ENCODE results near the gene MAP6. TPM values are rescaled to one million over a fixed set of nuclear protein-coding genes. Genes with fewer than 3 reads are reported as not detected.

Gene MAP6
- total RNA-seq, 1 donor from 2014 or later, result 6.9 TPM

DNA sequence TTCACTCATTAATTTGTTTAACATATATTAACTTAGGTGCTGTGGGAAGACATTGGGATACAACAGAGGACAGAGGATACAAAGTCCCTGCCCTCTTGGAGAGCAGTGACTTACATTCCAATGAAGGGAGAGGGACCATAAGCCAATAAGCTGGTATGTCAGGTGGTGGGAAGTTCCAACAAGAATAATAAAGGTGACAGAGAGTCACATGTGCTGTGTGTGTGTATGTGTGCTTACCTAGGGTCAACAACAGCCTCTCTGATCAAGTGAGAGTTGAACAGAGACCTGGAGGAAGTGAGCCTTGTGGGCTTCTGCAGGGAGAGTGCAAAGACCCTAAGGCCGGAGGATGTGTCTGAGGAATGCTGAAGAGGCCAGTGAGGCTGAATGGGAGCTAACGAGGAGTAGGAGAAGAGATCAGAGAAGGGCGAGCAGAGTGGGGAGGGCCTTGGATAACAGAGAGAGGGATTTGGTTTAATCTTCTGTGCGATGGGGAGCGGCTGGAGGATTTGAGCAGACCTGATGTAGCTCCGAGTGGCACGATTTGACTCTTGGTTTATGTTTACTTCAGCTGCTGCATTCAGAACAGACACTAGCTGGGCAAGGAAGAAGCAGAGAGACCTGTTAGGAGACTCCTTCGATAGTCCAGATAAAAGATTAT, 35.3 kb downstream of the MAP6 start:
- H3K27ac ChIP-seq, result no peak overlapping the region
- DNase-seq (ENCODE audit: extremely low spot score in 2 of 2), result no peak
- TF ChIP-seq, protein P1, sequence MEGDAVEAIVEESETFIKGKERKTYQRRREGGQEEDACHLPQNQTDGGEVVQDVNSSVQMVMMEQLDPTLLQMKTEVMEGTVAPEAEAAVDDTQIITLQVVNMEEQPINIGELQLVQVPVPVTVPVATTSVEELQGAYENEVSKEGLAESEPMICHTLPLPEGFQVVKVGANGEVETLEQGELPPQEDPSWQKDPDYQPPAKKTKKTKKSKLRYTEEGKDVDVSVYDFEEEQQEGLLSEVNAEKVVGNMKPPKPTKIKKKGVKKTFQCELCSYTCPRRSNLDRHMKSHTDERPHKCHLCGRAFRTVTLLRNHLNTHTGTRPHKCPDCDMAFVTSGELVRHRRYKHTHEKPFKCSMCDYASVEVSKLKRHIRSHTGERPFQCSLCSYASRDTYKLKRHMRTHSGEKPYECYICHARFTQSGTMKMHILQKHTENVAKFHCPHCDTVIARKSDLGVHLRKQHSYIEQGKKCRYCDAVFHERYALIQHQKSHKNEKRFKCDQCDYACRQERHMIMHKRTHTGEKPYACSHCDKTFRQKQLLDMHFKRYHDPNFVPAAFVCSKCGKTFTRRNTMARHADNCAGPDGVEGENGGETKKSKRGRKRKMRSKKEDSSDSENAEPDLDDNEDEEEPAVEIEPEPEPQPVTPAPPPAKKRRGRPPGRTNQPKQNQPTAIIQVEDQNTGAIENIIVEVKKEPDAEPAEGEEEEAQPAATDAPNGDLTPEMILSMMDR (IDR thresholded peaks at IDR 0.05), result no peak
- no peak for TF ChIP-seq POLR2A (IDR thresholded peaks at IDR 0.05)
- no peaks in the 10 kb centered on the region for H3K4me1 ChIP-seq
- H3K9me3 ChIP-seq, result no peaks in the 10 kb centered on the region
- H3K27me3 ChIP-seq, result no peaks in the 10 kb centered on the region
- H3K36me3 ChIP-seq, result no peaks in the 10 kb centered on the region
- intact Hi-C loops (cut with DNase I), result no loop called here
- no peak overlapping the region for H3K4me3 ChIP-seq

GRCh38 chr11:75632962-75633361, 35.9 kb downstream of the MAP6 start:
- TF ChIP-seq POLR2A (IDR thresholded peaks at IDR 0.05) (no peak), POLR2AphosphoS5 (IDR thresholded peaks at IDR 0.05; ENCODE audit: insufficient read depth in 1 of 2, low read depth in 1 of 2) (no peak)
- TF ChIP-seq, protein P1 (IDR thresholded peaks at IDR 0.05), result no peak
- no peaks in the 10 kb centered on the region for H3K27me3 ChIP-seq

GRCh38 chr11:75632450-75632849, 36.4 kb downstream of the MAP6 start:
- no peak for DNase-seq (ENCODE audit: extremely low spot score in 2 of 2)
- Histone ChIP-seq H3K4me1 (no peaks in the 10 kb centered on the region), H3K36me3 (no peaks in the 10 kb centered on the region)

More at GRCh38 chr11:75632962-75633361, 35.9 kb downstream of the MAP6 start:
- no peak for DNase-seq (ENCODE audit: extremely low spot score in 2 of 2)
- Histone ChIP-seq H3K9me3 (no peaks in the 10 kb centered on the region), H3K4me3 (no peak overlapping the region), H3K27ac (no peak overlapping the region), H3K36me3 (no peaks in the 10 kb centered on the region), H3K4me1 (no peaks in the 10 kb centered on the region)
- intact Hi-C loops (cut with DNase I), result no loop called here

GRCh38 chr11:75631086-75631730, 37.6 kb downstream of the MAP6 start:
- DNase-seq (ENCODE audit: extremely low spot score in 2 of 2), result no peak
- no peaks in the 10 kb centered on the region for H3K27me3 ChIP-seq
- no peaks in the 10 kb centered on the region for H3K9me3 ChIP-seq
- no peaks in the 10 kb centered on the region for H3K36me3 ChIP-seq
- no peak for TF ChIP-seq POLR2AphosphoS5 (IDR thresholded peaks at IDR 0.05; ENCODE audit: insufficient read depth in 1 of 2, low read depth in 1 of 2)
- TF ChIP-seq POLR2A (IDR thresholded peaks at IDR 0.05), result no peak
- TF ChIP-seq, protein P1 (IDR thresholded peaks at IDR 0.05), result no peak
- intact Hi-C loops (cut with DNase I), result no loop called here
- no peaks in the 10 kb centered on the region for H3K4me1 ChIP-seq
- no peak overlapping the region for H3K4me3 ChIP-seq
- H3K27ac ChIP-seq, result no peak overlapping the region

More at GRCh38 chr11:75632450-75632849, 36.4 kb downstream of the MAP6 start:
- TF ChIP-seq POLR2A (IDR thresholded peaks at IDR 0.05) (no peak), POLR2AphosphoS5 (IDR thresholded peaks at IDR 0.05; ENCODE audit: insufficient read depth in 1 of 2, low read depth in 1 of 2) (no peak)
- TF ChIP-seq, protein P1 (IDR thresholded peaks at IDR 0.05), result no peak
- Histone ChIP-seq H3K4me3 (no peak overlapping the region), H3K27ac (no peak overlapping the region), H3K27me3 (no peaks in the 10 kb centered on the region), H3K9me3 (no peaks in the 10 kb centered on the region)
- intact Hi-C loops (cut with DNase I), result no loop called here
